Right lobe of liver (tissue), 6 donors: ENCODE measurements around the gene HNMT. TPM values are rescaled to one million over a fixed set of nuclear protein-coding genes. Genes with fewer than 3 reads are reported as not detected.

ENCODE experiments used
- ATAC-seq, 4 donors: fragments of 200-7000 bp; cut with Tn5 transposase; one replicate each; pipeline ENCODE4 v1.9.1; 2020; ENCODE audit warnings: mild to moderate bottlenecking in 4 of 4, moderate library complexity in 4 of 4
- DNase-seq, 3 donors: peaks; one replicate each; pipeline ENCODE4 v3.0.0-alpha.2; 2020
- H3K27ac ChIP-seq, 3 donors: fragments of 200-600 bp; one replicate each; pipeline ENCODE4 v1.8.0; 2022
- H3K27me3 ChIP-seq, 2 donors: fragments of 200-600 bp; one replicate each; pipeline ENCODE4 v1.8.0; 2022
- H3K36me3 ChIP-seq, 4 donors: fragments of 200-600 bp; sonication (generic) in 1 of 4; one replicate each; pipeline versions ENCODE4 v1.5.1 to v1.8.0; 2017 to 2022; ENCODE audit warnings: control low read depth in 1 of 4
- H3K4me1 ChIP-seq, 4 donors: fragments of 200-600 bp; sonication (generic) in 1 of 4; one replicate each; pipeline versions ENCODE4 v1.5.1 to v1.8.0; 2017 to 2022; ENCODE audit warnings: control low read depth in 1 of 4
- H3K4me3 ChIP-seq, 3 donors: fragments of 200-600 bp; one replicate each; pipeline ENCODE4 v1.8.0; 2022
- H3K9me3 ChIP-seq, 4 donors: fragments of 200-600 bp; sonication (generic) in 1 of 4; one replicate each; pipeline versions ENCODE4 v1.5.1 to v1.8.0; 2017 to 2022; ENCODE audit warnings: control low read depth in 1 of 4
- POLR2A ChIP-seq: fragments of 450-650 bp; IDR thresholded peaks from one replicate; pipeline ENCODE4 v1.6.1; 2017; ENCODE audit warnings: antibody characterized with exemption, mild to moderate bottlenecking
- WGBS: methylation state at CpG from one replicate; pipeline ENCODE4 v1.1.6; 2018; ENCODE audit warnings: low coverage, low lambda C conversion rate; ENCODE audit not compliant: insufficient coverage; ENCODE audit errors: missing lambda C conversion rate; 5-methylcytosine and 5-hydroxymethylcytosine counted together
- intact Hi-C, 2 donors: fragments of 100-400 bp; cut with DNase I; formaldehyde crosslinking; loops; one replicate each; pipeline versions ENCODE4 v1.11.2 to v1.14.1; 2022
- total RNA-seq, 6 experiments: library from RNA; depleted of rRNA in 2 of 6; stranded (reverse); fragments of >200 nt in 2 of 6; fragmentation: NEBNext Ultra II Directional in 3 of 6; extraction: Animal tissue kit (Norgen Biotek cat#: 25700) in 3 of 6; gene quantifications; one replicate each; pipeline versions ENCODE4 v1.1.0 to v1.2.4, GENCODE V29; 2016 to 2023
- TF ChIP-seq, protein P1 (sequence below), 4 donors: fragments of 200-600 bp in 3 of 4; fragments of 450-650 bp in 1 of 4; IDR thresholded peaks; one replicate each; pipeline versions ENCODE4 v1.5.1 to v1.8.0; 2016 to 2022; ENCODE audit warnings: antibody characterized with exemption in 4 of 4, mild to moderate bottlenecking in 2 of 4
- donor health status: DM: no; HTN: yes; CAD: no.
- donor health status: DM: no; HTN: no; CAD: no.
- donor health status: DM: no; HTN: no; CAD: no.
- donor health status: DM: no; HTN: yes; CAD: no.
- donor health status: DM: no; HTN: yes; CAD: no.

Gene HNMT
- total RNA-seq, 6 experiments from 2014 or later, result 47.2 to 101 (median 59.8) TPM

DNA sequence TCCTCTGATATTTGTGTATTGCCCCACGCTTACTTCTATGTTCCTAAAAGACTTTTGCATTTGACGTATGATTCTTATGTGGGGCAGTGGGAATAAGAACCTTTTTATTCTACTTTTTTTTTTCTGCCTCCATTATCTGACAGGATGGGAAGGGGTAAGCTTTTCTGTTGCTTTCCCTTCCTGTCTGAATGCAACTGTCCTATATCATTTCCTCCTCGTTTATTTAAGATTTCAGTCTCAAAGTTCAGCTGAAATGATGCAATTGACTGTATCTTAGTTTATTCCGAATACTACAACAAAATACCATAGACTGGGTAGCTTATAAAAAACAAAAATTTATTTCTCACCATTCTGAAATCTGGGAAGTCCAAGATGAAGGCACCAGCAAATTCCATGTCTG is 24.1 kb upstream of the HNMT start:
- ATAC-seq, result peak in 1 of 4 donors; percentile 6
- Histone ChIP-seq H3K9me3 (no peaks in the 10 kb centered on the region), H3K4me1 (peaks cover 0 to 53% (median 9%) of the 10 kb centered on the region in 4 donors), H3K4me3 (peak overlapping the region in 2 of 3 donors; percentile 40 to 51), H3K27me3 (no peaks in the 10 kb centered on the region), H3K36me3 (no peaks in the 10 kb centered on the region), H3K27ac (peak overlapping the region; percentile 44 to 76 (median 70))
- 29% methylated on average over 4 of the region's 4 CpGs for WGBS
- no peak for TF ChIP-seq POLR2A
- TF ChIP-seq, protein P1, sequence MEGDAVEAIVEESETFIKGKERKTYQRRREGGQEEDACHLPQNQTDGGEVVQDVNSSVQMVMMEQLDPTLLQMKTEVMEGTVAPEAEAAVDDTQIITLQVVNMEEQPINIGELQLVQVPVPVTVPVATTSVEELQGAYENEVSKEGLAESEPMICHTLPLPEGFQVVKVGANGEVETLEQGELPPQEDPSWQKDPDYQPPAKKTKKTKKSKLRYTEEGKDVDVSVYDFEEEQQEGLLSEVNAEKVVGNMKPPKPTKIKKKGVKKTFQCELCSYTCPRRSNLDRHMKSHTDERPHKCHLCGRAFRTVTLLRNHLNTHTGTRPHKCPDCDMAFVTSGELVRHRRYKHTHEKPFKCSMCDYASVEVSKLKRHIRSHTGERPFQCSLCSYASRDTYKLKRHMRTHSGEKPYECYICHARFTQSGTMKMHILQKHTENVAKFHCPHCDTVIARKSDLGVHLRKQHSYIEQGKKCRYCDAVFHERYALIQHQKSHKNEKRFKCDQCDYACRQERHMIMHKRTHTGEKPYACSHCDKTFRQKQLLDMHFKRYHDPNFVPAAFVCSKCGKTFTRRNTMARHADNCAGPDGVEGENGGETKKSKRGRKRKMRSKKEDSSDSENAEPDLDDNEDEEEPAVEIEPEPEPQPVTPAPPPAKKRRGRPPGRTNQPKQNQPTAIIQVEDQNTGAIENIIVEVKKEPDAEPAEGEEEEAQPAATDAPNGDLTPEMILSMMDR (IDR thresholded peaks at IDR 0.05), result no peak
- DNase-seq, result no peak
- intact Hi-C loops, result no loop called here

DNA sequence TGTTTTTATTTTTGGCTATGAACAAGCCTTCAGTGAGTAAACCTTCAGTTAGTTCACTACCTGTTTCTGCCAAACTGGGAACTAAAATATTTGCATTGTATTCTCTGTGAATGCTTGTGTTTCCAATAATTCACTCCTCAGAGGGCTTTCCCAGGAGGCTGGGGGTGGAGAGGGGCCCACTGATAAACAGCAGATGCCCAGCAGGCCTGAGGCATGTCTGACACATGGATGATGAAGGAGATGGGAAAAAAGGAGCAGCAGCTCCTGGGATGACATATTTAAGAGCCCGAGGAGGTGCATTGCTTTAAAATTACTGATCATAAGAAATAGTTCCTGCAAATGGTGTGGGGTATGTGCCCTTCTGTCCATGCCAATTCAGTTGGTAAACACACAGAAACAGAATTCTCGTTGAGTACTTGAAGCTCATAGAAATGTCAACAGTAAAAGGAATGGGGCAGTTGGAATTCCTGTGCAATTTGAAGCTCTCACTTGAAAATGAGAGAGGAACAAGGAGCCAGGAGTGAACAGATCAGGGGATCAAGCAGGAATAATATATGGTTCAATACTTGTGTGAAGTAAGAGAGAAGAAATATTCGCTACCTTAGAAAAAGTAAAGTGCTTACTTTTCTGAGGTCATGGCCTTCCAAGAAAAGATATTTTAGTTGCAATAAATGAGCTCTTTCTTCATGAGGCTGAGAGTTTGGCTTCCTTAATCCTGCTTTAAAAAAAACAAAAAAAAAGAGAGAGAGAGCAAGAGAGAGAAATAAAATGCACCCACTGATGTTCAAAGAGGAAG is 22.0 kb upstream of the HNMT start:
- Histone ChIP-seq H3K27me3 (no peaks in the 10 kb centered on the region), H3K4me1 (peaks cover 0 to 56% (median 9%) of the 10 kb centered on the region in 4 donors), H3K27ac (peak overlapping the region; percentile 44 to 76 (median 70)), H3K36me3 (no peaks in the 10 kb centered on the region), H3K4me3 (peak overlapping the region; percentile 25 to 51 (median 40)), H3K9me3 (no peaks in the 10 kb centered on the region)
- 20% methylated on average over 3 of the region's 3 CpGs for WGBS
- intact Hi-C loops, result no loop called here
- no peak for TF ChIP-seq POLR2A
- TF ChIP-seq, protein P1 (IDR thresholded peaks at IDR 0.05), result no peak
- DNase-seq, result peak in 1 of 3 donors; percentile 19
- ATAC-seq, result peak; percentile 34 to 62 (median 42)

GRCh38 chr2:137942833-137943677 is 21.2 kb upstream of the HNMT start:
- peak; percentile 73 to 86 (median 78) for ATAC-seq
- Histone ChIP-seq H3K9me3 (no peaks in the 10 kb centered on the region), H3K4me1 (peaks cover 0 to 57% (median 9%) of the 10 kb centered on the region in 4 donors), H3K36me3 (no peaks in the 10 kb centered on the region), H3K27ac (peak overlapping the region; percentile 37 to 76 (median 70)), H3K4me3 (peak overlapping the region; percentile 25 to 51 (median 40)), H3K27me3 (no peaks in the 10 kb centered on the region)
- TF ChIP-seq POLR2A, result no peak
- TF ChIP-seq, protein P1 (IDR thresholded peaks at IDR 0.05), result no peak
- DNase-seq, result peak; percentile 22 to 61 (median 59)
- WGBS, result 26% methylated on average over 6 of the region's 6 CpGs
- intact Hi-C loops, result no loop called here

- no peaks in the 10 kb centered on the region for H3K27me3 ChIP-seq
- H3K36me3 ChIP-seq, result no peaks in the 10 kb centered on the region
- peaks cover 0 to 50% (median 9%) of the 10 kb centered on the region in 4 donors for H3K4me1 ChIP-seq
- intact Hi-C loops, result no loop called here
- TF ChIP-seq, protein P1 (IDR thresholded peaks at IDR 0.05), result peak in 2 of 4 donors; percentile 5 to 27
- no peak for TF ChIP-seq POLR2A
- ATAC-seq, result no peak
- H3K27ac ChIP-seq, result peak overlapping the region in 2 of 3 donors; percentile 70 to 76
- no peaks in the 10 kb centered on the region for H3K9me3 ChIP-seq
- 96% methylated on average over 2 of the region's 2 CpGs for WGBS
- no peak for DNase-seq
- peak overlapping the region in 1 of 3 donors; percentile 24 for H3K4me3 ChIP-seq
These were observed 20.5 kb upstream of the HNMT start for GRCh38 chr2:137943678-137944347.
